ENCODE results near the gene TMEM61. TPM values are rescaled to one million over a fixed set of nuclear protein-coding genes. Genes with fewer than 3 reads are reported as not detected.

TMEM61 gene
- total RNA-seq, 1 experiment from 2014 or later, result not detected

GRCh38 chr1:54986025-54986424 lies 5.6 kb downstream of the TMEM61 start:
- intact Hi-C loops (cut with micrococcal nuclease; ENCODE audit: unreplicated experiment), result no loop called here

GRCh38 chr1:54986533-54986932 lies 6.1 kb downstream of the TMEM61 start:
- Mint-ChIP-seq H3K36me3 (ENCODE audit: insufficient read depth, unreplicated experiment) (no peaks in the 10 kb centered on the region), H3K9me3 (ENCODE audit: unreplicated experiment) (no peaks in the 10 kb centered on the region), H3K4me3 (ENCODE audit: unreplicated experiment) (no peak overlapping the region), H3K27ac (ENCODE audit: unreplicated experiment) (no peak overlapping the region), H3K4me1 (ENCODE audit: low read depth, unreplicated experiment) (no peaks in the 10 kb centered on the region), H3K27me3 (ENCODE audit: insufficient read depth, unreplicated experiment) (no peaks in the 10 kb centered on the region)
- no TSS peak for BruUV-seq (replicated peaks)
- no peak for TF ChIP-seq CTCF (IDR thresholded peaks at IDR 0.05; ENCODE audit: insufficient read depth in 1 of 2, low read depth in 1 of 2, low read length in 1 of 2, severe bottlenecking in 1 of 2, unreplicated experiment in 1 of 2)
- intact Hi-C loops (cut with micrococcal nuclease; ENCODE audit: unreplicated experiment), result no loop called here
- DNase-seq, result no peak
- CTCF ChIA-PET, result no interaction called here
- Histone ChIP-seq H3K4me1 (no peaks in the 10 kb centered on the region), H3K4me3 (ENCODE audit: low read depth, low read length) (no peak overlapping the region), H3K36me3 (ENCODE audit: control insufficient read depth, insufficient read depth, low read length) (no peaks in the 10 kb centered on the region), H3K9me3 (no peaks in the 10 kb centered on the region), H3K27me3 (replicated peaks; ENCODE audit: control insufficient read depth, insufficient read depth, low read length) (no peaks in the 10 kb centered on the region)
- POLR2A ChIA-PET, result no interaction called here

More at GRCh38 chr1:54986025-54986424, 5.6 kb downstream of the TMEM61 start:
- no peak for TF ChIP-seq CTCF (IDR thresholded peaks at IDR 0.05; ENCODE audit: insufficient read depth in 1 of 2, low read depth in 1 of 2, low read length in 1 of 2, severe bottlenecking in 1 of 2, unreplicated experiment in 1 of 2)
- Mint-ChIP-seq H3K4me1 (ENCODE audit: low read depth, unreplicated experiment) (no peaks in the 10 kb centered on the region), H3K27ac (ENCODE audit: unreplicated experiment) (no peak overlapping the region), H3K4me3 (ENCODE audit: unreplicated experiment) (no peak overlapping the region), H3K36me3 (ENCODE audit: insufficient read depth, unreplicated experiment) (no peaks in the 10 kb centered on the region), H3K27me3 (ENCODE audit: insufficient read depth, unreplicated experiment) (no peaks in the 10 kb centered on the region), H3K9me3 (ENCODE audit: unreplicated experiment) (no peaks in the 10 kb centered on the region)
- DNase-seq, result no peak
- CTCF ChIA-PET, result no interaction called here
- POLR2A ChIA-PET, result no interaction called here
- BruUV-seq (replicated peaks), result no TSS peak
- Histone ChIP-seq H3K9me3 (no peaks in the 10 kb centered on the region), H3K27me3 (replicated peaks; ENCODE audit: control insufficient read depth, insufficient read depth, low read length) (no peaks in the 10 kb centered on the region), H3K4me3 (ENCODE audit: low read depth, low read length) (no peak overlapping the region), H3K36me3 (ENCODE audit: control insufficient read depth, insufficient read depth, low read length) (no peaks in the 10 kb centered on the region), H3K4me1 (no peaks in the 10 kb centered on the region)

GRCh38 chr1:54987427-54987826 lies 7.0 kb downstream of the TMEM61 start:
- no peak for TF ChIP-seq CTCF (IDR thresholded peaks at IDR 0.05; ENCODE audit: insufficient read depth in 1 of 2, low read depth in 1 of 2, low read length in 1 of 2, severe bottlenecking in 1 of 2, unreplicated experiment in 1 of 2)
- no peak overlapping the region for H3K4me3 ChIP-seq (ENCODE audit: low read depth, low read length)
- Mint-ChIP-seq H3K4me3 (ENCODE audit: unreplicated experiment) (no peak overlapping the region), H3K36me3 (ENCODE audit: insufficient read depth, unreplicated experiment) (no peaks in the 10 kb centered on the region), H3K9me3 (ENCODE audit: unreplicated experiment) (no peaks in the 10 kb centered on the region), H3K4me1 (ENCODE audit: low read depth, unreplicated experiment) (no peaks in the 10 kb centered on the region), H3K27me3 (ENCODE audit: insufficient read depth, unreplicated experiment) (no peaks in the 10 kb centered on the region), H3K27ac (ENCODE audit: unreplicated experiment) (no peak overlapping the region)
- ChIA-PET POLR2A (no interaction called here), CTCF (interaction anchor here (1.3 kb wide), 1 partner anchor 37 kb away, joined by 3 read pairs; no protein-coding TSS in a partner anchor)
- H3K9me3 ChIP-seq, result no peaks in the 10 kb centered on the region
- no peaks in the 10 kb centered on the region for H3K27me3 ChIP-seq (replicated peaks; ENCODE audit: control insufficient read depth, insufficient read depth, low read length)
- intact Hi-C loops (cut with micrococcal nuclease; ENCODE audit: unreplicated experiment), result no loop called here
- BruUV-seq (replicated peaks), result no TSS peak
- no peak for DNase-seq
- H3K36me3 ChIP-seq (ENCODE audit: control insufficient read depth, insufficient read depth, low read length), result no peaks in the 10 kb centered on the region
- no peaks in the 10 kb centered on the region for H3K4me1 ChIP-seq
